MCF 10A (cell line): ENCODE measurements around the gene RAD21L1. TPM values are rescaled to one million over a fixed set of nuclear protein-coding genes. Genes with fewer than 3 reads are reported as not detected.

Experiments
- Bru-seq: library from RNA; stranded (reverse); fragments of 400-500 nt; gene quantifications from one replicate; lab custom pipeline; 2021; lab: Mats Ljungman, UMichigan
- BruChase-seq, 2 experiments: library from RNA; stranded (reverse); fragments of 400-500 nt; gene quantifications; one replicate each; lab custom pipeline; 2021; lab: Mats Ljungman, UMichigan
- BruUV-seq: library from RNA; stranded (reverse); fragments of 400-500 nt; replicated peaks from 2 replicates; lab custom pipeline; 2021; lab: Mats Ljungman, UMichigan
- CTCF ChIA-PET: fragments of 300-600 bp; sonication (Branson Sonifier 250); formaldehyde crosslinking; extraction: SDS; loops from one replicate; lab custom pipeline; 2021; ENCODE audit warnings: antibody characterized with exemption, inconsistent platforms; lab: Yijun Ruan, JAX
- POLR2A ChIA-PET: fragments of 300-600, 350-650 bp; sonication (Branson Sonifier 250); formaldehyde crosslinking; extraction: SDS; loops from one replicate; lab custom pipeline; 2020; ENCODE audit warnings: antibody characterized with exemption, inconsistent platforms; lab: Yijun Ruan, JAX
- DNase-seq: peaks from one replicate; pipeline ENCODE4 v3.0.0-alpha.2; 2018; ENCODE audit not compliant: unreplicated experiment
- H3K27ac Mint-ChIP-seq: one replicate; pipeline ENCODE4 v1.8.0; 2022; ENCODE audit warnings: mild to moderate bottlenecking, low read depth, mixed read lengths; ENCODE audit not compliant: unreplicated experiment
- H3K27me3 Mint-ChIP-seq: one replicate; pipeline ENCODE4 v1.8.0; 2022; ENCODE audit warnings: mixed read lengths; ENCODE audit not compliant: insufficient read depth, unreplicated experiment
- H3K36me3 Mint-ChIP-seq: one replicate; pipeline ENCODE4 v1.8.0; 2022; ENCODE audit warnings: mild to moderate bottlenecking, moderate library complexity, mixed read lengths; ENCODE audit not compliant: insufficient read depth, unreplicated experiment
- H3K4me1 Mint-ChIP-seq: one replicate; pipeline ENCODE4 v1.8.0; 2022; ENCODE audit warnings: mixed read lengths; ENCODE audit not compliant: insufficient read depth, unreplicated experiment
- H3K4me3 Mint-ChIP-seq: one replicate; pipeline ENCODE4 v1.8.0; 2022; ENCODE audit warnings: mild to moderate bottlenecking, moderate library complexity, mixed read lengths; ENCODE audit not compliant: unreplicated experiment
- H3K9me3 Mint-ChIP-seq: one replicate; pipeline ENCODE4 v1.8.0; 2022; ENCODE audit warnings: mixed read lengths; ENCODE audit not compliant: unreplicated experiment
- intact Hi-C: fragments of 100-400 bp; cut with micrococcal nuclease; formaldehyde crosslinking; loops from 2 replicates; pipeline ENCODE4 v1.14.1; 2022
- long read RNA-seq: library from polyadenylated mRNA; stranded (forward); transcript quantifications from one replicate; pipeline ENCODE4 v2.0.0, GENCODE V29; 2022
- total RNA-seq: library from RNA; stranded (reverse); gene quantifications from 2 replicates; pipeline ENCODE4 v1.2.3, GENCODE V29; 2022
- TF ChIP-seq, protein P1 (sequence below): fragments of 200-600 bp; IDR thresholded peaks from one replicate; pipeline ENCODE4 v1.8.0; 2022; ENCODE audit warnings: antibody characterized with exemption, mild to moderate bottlenecking; ENCODE audit not compliant: unreplicated experiment

The RAD21L1 gene
- total RNA-seq (not detected in 2 replicates), Bru-seq, nascent RNA (not detected), BruChase-seq, experiment 1, labeled RNA remaining after a 6-hour chase (not detected), BruChase-seq, experiment 2, labeled RNA remaining after a 2-hour chase (percentile 1 among the genes with signal in this experiment)
- long read RNA-seq = 0 reads

DNA sequence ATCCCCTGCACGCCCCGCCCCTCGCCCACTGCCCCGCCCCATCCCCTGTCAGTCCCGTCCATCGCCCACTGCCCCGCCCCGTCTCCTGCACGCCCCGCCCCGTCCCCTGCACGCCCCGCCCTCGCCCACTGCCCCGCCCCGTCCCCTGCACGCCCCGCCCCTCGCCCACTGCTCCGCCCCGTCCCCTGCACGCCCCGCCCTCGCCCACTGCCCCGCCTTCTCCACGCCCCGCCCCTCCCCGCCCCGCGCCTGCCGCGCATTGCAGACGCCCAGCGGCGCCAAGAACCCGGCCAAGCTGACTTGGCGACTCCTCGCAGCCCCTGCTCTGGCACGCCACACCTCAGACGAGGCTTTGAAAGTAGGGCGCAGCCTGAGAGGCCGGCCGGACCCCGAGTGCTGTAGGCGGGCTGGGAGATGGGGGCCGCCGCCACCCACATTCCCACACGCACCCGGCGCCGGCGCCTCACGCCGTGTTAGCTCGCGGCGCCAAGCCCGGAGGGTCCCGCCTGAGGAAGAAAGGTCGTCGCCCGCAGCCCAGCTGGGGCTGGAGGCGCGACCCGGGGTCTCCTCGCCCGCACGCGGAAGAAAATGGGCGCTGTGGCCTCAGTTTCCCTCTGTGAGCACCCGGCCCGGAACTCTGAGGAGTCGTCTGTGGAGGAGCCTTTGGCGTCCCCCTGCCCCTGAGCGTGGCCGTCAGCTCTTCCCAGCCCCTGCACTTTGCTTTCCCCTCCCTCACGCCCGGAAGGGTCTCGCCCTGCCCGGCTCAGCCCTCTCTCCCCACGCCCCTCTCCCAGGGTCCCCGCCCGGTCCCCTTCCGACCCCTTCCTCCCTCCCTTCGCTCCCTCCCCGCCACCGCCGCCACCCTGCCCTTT, at the start of gene RAD21L1:
Gene RAD21L1 (plus strand): TSS at position 262 of the 872 bp plus-strand sequence. CDS start 2,410 bp downstream, outside the sequence.
- no peak within 1 kb of the TSS for H3K27ac Mint-ChIP-seq
- BruUV-seq = no TSS peak
- intact Hi-C loops = no loop called here

DNA sequence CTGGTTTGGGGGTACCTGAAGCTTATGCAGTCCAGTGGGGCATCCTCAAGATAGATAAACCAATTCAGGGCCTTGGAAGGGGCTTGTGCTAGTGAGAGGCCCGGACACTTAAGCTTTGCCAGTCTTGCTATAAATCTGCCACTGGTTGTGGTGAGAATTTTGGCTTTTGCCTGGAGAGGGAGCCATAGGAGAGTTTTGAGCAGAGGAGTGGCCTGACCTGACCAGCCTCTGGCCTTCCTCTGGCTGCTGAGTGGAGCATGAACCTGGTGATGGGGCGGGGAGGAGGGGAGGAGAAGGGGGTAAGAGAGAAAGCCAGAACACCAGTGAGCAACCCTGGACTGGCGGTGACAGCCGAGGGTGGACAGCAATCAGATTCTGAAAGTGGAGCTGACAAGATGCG, 48.2 kb upstream of the RAD21L1 start:
- no peaks in the 10 kb centered on the region for H3K9me3 Mint-ChIP-seq
- H3K4me3 Mint-ChIP-seq = no peak overlapping the region
- CTCF ChIA-PET = interaction anchor here (0.5 to 1.5 kb wide), 5 partner anchors 9 to 558 kb away, joined by 3 to 4 read pairs (median 3); no protein-coding TSS in a partner anchor
- peak overlapping the region; percentile 66 for H3K27ac Mint-ChIP-seq
- BruUV-seq = no TSS peak
- no peaks in the 10 kb centered on the region for H3K4me1 Mint-ChIP-seq
- H3K36me3 Mint-ChIP-seq = peaks cover 8% of the 10 kb centered on the region
- DNase-seq = peak; percentile 15
- intact Hi-C loops = no loop called here
- TF ChIP-seq, protein P1, sequence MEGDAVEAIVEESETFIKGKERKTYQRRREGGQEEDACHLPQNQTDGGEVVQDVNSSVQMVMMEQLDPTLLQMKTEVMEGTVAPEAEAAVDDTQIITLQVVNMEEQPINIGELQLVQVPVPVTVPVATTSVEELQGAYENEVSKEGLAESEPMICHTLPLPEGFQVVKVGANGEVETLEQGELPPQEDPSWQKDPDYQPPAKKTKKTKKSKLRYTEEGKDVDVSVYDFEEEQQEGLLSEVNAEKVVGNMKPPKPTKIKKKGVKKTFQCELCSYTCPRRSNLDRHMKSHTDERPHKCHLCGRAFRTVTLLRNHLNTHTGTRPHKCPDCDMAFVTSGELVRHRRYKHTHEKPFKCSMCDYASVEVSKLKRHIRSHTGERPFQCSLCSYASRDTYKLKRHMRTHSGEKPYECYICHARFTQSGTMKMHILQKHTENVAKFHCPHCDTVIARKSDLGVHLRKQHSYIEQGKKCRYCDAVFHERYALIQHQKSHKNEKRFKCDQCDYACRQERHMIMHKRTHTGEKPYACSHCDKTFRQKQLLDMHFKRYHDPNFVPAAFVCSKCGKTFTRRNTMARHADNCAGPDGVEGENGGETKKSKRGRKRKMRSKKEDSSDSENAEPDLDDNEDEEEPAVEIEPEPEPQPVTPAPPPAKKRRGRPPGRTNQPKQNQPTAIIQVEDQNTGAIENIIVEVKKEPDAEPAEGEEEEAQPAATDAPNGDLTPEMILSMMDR = no peak
- peaks cover 5% of the 10 kb centered on the region for H3K27me3 Mint-ChIP-seq
- POLR2A ChIA-PET = no interaction called here

More for the DNA sequence above, at the start of gene RAD21L1:
- H3K4me1 Mint-ChIP-seq = no peaks in the 10 kb centered on the region
- POLR2A ChIA-PET = interaction anchor here (0.5 to 1.7 kb wide), 7 partner anchors 9 to 235 kb away, joined by 3 to 4 read pairs (median 3); partner anchors contain the start of gene SNPH
- CTCF ChIA-PET = interaction anchor here (0.6 to 0.9 kb wide), 2 partner anchors 13 to 546 kb away, joined by 3 read pairs; no protein-coding TSS in a partner anchor
- H3K9me3 Mint-ChIP-seq = no peaks in the 10 kb centered on the region
- no peaks in the 10 kb centered on the region for H3K36me3 Mint-ChIP-seq
- peak within 1 kb of the TSS; percentile 62 for H3K4me3 Mint-ChIP-seq
- DNase-seq = peak; percentile 67
- H3K27me3 Mint-ChIP-seq = peaks cover 35% of the 10 kb centered on the region
- TF ChIP-seq, protein P1 = no peak

DNA sequence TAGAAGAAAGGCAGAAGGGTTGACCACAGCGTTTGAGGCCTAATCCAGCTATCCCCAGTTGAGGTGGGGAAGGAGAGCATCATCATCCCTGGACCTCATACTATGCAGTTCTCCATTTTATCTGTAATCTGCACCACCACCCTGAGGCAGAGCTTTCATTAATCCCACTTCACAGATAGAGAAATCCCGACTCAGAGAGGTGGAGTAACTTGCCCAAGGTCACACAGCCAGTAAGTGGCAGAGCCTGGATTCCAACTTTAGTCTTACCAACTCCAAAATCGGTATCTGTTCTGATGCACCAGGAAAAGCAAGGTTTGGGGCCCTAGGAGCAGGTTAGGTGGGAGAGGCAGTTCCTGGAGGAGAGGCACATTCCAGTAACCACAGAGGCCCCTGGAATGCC, 47.7 kb upstream of the RAD21L1 start:
- no peak for DNase-seq
- Mint-ChIP-seq H3K9me3 (no peaks in the 10 kb centered on the region), H3K4me1 (no peaks in the 10 kb centered on the region), H3K27me3 (peaks cover 9% of the 10 kb centered on the region), H3K4me3 (no peak overlapping the region), H3K27ac (peak overlapping the region; percentile 66), H3K36me3 (peaks cover 8% of the 10 kb centered on the region)
- no TSS peak for BruUV-seq
- ChIA-PET CTCF (interaction anchor here (0.5 to 1.5 kb wide), 6 partner anchors 8 to 746 kb away, joined by 3 to 4 read pairs (median 3); no protein-coding TSS in a partner anchor), POLR2A (no interaction called here)
- intact Hi-C loops = no loop called here
- TF ChIP-seq, protein P1 = no peak

DNA sequence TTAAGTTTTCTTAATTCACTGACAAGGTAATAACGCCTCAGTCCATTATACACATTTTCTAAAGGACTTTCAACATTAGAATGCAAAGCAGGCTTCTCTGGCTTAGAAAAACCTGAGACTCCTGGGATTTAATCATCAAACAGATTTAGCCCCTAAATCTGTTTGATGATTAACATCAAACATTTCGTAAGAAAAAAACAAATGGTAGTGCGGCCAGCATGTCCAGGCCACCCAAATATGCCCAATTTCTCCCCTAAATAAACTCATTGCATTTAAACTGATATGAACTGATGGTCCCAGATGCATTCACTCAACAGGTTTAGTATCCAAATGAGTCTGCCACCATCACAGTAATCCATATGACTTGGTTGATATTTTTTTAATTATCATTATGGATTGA, 47.2 kb upstream of the RAD21L1 start:
- TF ChIP-seq, protein P1 = no peak
- intact Hi-C loops = no loop called here
- Mint-ChIP-seq H3K36me3 (peaks cover 8% of the 10 kb centered on the region), H3K27me3 (peaks cover 14% of the 10 kb centered on the region), H3K9me3 (no peaks in the 10 kb centered on the region), H3K4me3 (no peak overlapping the region), H3K4me1 (no peaks in the 10 kb centered on the region), H3K27ac (no peak overlapping the region)
- no TSS peak for BruUV-seq
- ChIA-PET POLR2A (no interaction called here), CTCF (interaction anchor here (0.8 to 1.5 kb wide), 5 partner anchors 8 to 747 kb away, joined by 3 read pairs; no protein-coding TSS in a partner anchor)
- DNase-seq = no peak
